Activated T-cell treated with anti-CD3 and anti-CD28 coated beads for 48 hours (primary cell): Measurements from ENCODE around the gene GNAI3.

Experiments used
- DNase-seq: peaks from one replicate; pipeline ENCODE4 v3.0.0-alpha.2; 2020; ENCODE audit warnings: low read depth

GNAI3 gene

DNA sequence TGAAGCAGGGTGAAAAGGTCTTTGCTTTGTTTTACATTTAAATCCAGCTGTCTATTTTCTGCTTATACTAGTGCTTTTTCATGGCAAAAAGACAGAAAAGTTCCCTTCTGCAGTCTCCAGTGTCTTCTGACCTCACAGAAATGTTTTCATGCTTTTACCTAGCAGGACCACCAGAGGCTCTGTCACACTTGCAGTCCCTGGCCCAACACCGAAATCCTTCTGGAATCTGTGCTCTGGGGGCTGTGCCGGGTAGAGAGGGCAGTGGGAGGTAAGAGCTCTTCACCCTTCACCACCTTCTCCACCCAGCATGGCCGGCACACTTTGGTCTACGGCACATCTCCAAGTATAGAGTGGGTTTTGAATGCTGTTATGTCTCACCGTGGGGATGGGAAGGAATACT is 50.2 kb downstream of the GNAI3 start:
- DNase-seq, result no peak

DNA sequence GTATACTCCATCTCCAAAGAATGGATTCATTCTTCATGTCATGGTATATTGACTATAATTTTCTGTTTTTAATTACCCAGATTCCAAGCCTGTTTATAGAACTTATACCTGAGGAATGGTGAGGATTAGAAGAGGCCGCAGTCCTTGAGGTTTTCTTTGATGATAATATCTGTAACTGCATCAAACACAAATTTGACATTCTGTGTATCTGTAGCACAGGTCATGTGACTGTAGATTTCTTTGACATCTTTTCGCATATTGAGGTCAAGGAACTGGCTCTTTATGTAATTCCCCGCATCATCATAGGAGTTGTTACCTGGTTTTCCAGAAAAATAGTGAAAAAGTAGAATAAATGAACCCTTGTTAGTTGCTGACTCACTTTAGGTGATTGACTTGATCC is 54.8 kb downstream of the GNAI3 start:
- DNase-seq, result no peak

DNA sequence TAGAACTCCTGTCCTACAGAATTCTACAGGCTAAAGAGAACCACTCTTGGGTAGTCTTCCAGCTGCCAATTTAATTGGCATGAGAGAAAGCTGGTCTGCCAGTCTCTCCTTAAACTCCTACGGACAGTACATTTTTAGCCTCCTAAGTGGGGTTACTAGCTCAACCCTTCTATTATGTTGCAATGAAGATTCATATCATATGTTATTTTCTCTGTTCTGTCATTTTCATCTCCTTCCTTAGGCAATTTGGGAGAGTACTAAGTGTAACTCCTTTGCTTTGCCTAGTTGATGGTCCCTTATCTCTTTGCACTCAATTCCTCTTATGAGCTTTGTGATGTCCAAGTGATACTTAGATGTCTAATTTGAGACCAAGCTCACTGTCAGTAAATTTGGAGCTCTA is 57.0 kb downstream of the GNAI3 start:
- no peak for DNase-seq

DNA sequence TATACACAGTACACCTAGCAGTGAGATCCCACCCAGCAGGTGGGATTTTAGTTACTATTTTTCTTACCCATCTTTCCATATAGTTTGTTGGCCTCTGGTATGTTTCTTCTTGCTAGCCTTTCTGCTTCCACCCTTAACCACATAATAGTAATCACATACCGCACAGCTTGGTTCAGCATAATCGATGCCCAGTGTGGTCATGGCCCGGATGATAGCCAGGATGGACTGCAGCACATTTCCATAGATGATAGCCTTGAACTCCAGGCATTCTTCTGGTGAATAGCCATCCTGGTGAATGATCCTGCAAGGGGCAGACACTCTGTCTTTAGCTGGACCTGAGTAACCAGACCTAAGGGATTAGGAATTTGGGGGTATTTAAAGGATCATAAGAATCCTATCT is 61.5 kb downstream of the GNAI3 start:
- no peak for DNase-seq

DNA sequence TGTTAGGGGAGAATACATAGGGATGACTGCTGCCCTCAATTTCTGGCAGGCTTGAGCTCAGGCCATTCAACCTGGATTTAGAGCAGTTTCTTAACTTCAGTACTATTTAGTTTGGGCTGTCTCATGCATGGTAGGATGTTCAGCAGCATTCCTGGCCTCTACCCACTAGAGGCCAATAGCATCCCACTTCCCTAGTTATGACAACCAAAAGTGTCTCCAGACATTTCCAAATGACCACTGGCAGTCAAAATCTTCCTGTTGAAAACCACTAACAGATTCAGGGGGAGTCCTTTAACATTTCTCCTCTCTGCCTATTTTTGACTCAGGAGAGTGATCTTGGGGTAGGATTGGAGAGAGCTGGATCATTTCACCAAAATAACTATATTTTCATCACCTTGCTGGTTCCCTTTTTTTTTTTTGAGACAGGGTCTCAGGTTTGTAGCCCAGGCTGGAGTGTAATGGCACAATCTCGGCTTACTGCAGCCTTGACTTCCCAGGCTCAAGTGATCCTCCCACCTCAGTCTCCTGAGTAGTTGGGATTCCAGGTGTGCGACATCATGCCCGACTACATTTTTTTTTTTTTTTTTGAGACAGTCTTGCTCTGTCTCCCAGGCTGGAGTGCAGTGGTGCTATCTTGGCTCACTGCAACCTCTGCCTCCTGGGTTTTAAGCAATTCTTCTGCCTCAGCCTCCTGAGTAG is 62.3 kb downstream of the GNAI3 start:
- no peak for DNase-seq

DNA sequence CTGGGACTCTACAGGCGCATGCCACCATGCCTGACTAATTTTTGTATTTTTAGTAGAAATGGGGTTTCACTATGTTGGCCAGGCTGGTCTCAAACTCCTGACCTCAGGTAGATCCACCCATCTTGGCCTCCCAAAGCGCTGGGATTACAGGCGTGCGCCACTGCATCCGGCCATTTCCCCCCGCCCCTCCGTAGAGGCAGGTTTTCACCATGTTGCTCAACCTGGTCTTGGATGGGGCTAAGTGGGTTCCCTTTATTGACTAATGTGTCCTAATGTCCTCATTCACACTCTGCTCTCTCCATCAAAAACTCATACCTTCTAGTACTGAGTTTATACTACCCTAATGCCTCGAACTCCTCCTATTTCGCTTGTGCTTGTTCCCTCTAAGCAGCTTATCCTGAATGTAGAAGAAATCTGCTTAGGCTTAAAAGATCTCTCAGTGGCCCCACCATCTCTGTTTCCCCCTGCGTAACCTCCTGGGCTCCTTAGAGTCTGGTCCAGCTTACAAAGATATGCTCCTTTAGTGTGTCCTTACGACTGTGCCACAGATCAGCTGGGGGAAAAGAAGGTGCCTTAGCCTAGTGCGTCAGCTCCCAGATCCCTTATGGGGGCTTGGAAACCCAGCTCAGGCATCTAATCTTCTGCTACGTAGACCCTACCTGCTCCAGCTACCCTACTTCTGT is 63.0 kb downstream of the GNAI3 start:
- DNase-seq, result no peak

DNA sequence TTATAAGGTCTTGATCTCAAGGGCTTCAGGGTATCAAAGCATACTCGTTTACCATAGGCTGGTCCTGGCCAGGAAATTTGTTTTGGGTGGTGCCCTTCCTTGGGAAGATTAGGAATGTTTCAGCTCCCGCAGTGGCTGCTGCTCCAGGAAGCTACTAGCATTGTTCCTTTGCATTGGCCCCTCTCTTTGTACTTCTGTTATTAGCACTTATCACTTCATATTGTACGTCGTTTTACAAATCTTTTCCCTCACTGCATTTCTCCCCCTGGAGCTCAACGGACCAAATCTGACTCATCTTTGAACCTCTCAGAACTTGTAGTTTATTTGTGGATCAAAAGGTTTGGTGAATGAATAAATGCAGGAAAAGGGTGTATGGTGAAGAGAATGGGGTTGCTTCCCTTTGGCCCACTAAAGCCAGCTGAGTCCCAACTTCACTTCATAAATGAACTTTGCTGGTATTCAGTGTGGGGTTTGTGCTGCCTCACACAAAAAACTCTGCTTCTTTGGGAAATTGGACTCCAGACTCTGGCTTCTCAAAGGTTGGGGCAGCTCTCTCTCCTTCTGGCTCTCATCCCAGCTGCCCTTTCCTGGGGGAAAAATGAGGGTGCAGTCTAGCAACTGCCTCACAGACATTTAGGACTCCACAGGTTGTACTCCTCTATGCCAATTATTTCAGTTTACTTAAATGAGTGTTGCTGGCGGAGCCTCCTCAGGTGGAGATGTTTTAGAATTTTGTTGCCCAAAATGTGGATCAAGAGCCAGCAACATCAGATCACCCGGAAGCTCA is 65.1 kb downstream of the GNAI3 start:
- DNase-seq, result no peak

DNA sequence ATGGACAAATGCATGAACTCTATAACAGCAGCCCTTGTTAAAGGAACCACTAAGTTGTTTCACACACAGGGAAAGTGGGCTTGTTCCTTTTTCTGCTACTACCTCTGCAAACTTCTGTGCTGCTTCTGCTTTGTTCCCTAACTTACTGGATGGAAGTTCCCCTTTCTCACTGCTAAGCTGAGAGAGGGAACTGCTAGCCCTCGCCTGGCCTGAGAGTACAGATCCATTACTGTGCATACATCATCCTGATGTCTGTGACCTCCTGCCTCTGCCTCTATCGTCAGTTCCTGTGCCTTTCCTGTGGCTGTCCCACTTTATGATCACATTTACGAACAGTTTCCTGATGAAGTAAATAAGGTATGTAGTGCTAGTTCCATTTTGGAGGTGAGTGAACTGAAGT is 67.5 kb downstream of the GNAI3 start:
- DNase-seq, result no peak

DNA sequence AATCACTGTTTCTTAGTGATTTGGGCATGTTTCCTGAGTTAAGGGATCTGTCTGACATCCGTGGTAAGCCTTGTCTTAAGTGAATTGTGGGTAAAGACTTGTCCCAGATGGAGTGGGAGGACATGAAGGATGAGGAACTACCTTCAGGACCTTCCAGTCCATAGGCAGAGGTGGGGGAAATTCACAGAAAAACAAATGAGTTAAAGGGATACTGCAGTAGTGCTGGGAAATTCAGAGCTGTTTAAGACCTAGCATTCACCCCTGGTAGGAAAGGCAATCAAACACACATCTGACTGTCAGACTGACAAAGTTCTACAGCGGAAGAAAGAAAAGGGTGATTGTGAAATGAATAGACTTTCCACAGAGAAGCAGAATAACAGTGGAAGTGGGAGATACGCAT is 68.0 kb downstream of the GNAI3 start:
- DNase-seq, result no peak

DNA sequence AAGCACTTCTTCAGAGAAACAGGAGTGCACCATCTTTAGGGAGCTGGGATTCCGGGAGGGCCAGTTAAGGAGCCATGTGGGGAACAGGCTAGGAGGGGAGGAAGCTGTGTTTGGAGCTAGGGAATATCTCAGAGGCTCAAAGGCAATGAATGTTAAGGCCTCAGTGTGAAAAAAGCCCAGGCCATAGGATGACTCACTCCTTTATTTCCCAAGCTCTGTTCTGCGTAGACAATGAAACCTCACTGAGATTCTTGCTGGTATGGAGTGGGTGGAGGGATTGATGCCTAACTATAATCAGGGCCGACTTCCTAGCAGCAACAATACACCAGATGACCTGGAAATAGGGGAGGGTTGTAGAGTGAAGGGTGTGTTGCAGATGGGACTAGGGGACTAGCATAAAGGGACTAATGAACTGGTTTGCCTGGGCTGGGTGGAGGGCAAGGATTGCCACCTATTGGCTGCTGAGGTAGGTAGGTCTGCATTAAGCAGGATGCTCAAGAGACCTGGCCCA is 68.9 kb downstream of the GNAI3 start:
- DNase-seq, result no peak

DNA sequence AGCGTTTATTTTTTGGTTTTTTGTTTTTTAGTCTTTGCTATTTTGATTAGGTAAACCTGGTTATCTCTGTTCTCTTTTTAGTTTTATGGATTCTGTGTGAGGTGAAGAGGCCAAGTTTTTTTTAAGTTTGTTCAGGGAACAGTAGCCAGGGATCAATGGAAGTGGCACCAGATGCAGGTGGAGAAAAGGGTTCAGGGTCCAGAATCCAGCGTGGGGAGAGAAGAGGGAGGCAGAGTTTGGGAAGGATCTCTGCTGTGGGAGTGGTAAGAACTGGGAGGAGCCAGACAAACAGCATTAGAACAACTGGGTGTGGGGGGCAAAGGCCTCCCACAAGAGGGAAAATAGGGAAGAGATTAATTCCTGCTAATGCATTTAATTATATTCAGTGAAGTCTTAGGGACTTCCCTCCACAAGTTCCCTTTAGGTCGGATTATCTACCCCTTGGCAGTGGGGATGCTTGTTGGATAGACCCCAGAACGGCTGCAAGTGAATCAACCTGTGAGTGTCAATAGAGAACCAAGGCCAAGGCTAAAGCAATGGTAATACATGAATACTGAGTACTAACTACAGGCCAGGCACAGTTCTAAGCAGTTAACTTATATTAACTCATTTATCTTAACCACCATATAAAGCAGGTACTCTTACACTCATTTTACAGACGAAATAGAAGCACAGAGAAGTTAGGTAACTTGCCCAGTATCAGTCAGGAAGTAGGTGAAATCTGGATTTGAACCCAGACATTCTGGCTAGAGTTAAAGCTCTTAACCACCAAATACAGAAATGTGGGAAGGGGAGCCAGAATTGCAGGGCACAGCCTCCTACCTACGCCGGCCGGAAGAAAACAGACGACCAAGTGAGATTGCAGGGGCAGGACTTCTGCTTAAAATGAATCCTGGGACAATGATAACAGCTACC is 70.5 kb downstream of the GNAI3 start:
- DNase-seq, result no peak

DNA sequence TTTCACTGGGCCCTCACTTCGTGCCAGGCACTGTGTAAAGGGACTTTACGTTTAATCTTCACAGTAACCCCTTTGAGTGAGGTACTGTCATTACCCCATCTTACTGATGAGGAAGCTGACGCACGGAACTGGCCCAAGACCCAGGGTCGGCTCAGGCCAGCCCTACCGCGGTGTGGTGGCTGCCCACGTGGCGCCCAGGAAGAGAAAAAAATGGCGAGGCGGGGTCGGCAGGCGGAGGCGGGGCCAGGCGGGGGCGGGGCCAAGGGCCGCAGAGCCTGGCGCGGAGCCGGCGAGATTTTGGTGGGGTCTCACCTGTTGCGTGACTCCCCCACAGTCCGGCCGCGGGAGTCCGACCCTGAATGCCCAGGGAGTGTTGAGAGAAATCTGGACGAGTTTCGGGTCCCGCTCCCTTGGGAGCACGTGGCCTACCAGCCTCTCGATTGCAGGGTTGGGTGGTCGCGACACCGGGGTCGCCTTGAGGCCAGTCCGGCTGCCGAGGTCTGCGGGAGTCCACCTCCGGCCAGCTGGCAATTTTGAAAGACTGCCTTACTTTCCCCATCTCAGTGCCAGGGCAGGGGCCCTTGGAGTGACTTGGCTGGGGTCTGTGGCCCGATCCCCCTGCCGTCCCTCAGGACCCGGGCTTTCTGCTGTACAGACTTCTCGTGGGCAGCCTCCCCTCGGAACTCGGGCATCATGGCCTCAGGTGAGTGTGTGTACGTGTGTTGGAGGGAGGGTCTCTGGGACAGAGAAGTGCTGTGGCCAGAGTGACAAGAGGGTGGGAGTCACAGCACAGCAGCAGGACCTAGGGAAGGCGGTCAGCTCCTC is 71.4 kb downstream of the GNAI3 start, which contains the start of the genes AMPD2 and GNAT2:
Gene AMPD2 (plus strand): TSS at position 262 of the 825 bp plus-strand sequence. CDS start 1,339 bp downstream, outside the sequence.
Gene GNAT2 (minus strand): TSS at position 41 of the 825 bp plus-strand sequence. CDS start 6,746 bp downstream, outside the sequence.
- DNase-seq, result peak; percentile 75

DNA sequence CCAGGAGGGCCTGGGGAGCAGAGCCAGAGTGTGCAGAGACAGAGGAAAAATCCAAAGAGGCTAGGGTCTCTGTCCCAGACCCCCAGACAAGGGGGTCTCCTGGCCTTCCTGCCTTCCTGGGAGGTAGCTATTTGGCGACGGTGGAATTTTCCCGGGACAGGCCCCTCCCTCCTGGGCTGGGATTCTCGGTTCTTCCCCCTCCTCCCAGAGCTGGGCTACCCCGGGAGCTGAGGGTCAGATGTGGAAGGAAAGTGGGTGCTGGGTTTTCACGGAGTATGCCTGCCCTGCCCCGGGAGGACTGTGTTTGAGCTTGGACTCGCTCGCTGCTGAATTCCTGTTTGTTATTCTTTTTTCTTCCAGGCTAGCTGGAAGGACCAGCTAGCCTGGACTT is 72.0 kb downstream of the GNAI3 start:
- DNase-seq, result no peak

DNA sequence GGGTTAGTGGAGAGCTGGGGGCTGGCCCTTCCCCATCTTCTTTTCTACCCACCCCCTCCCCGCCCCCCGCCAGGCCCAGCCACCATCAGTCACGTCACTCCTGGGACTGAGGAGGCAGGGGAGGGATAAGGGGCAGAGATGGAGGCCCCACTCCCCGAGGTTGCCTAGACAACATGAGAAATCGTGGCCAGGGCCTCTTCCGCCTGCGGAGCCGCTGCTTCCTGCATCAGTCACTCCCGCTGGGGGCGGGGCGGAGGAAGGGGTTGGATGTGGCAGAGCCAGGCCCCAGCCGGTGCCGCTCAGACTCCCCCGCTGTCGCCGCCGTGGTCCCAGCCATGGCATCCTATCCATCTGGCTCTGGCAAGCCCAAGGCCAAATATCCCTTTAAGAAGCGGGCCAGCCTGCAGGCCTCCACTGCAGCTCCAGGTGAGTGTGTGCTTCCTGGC is 72.4 kb downstream of the GNAI3 start:
- DNase-seq, result peak; percentile 96

DNA sequence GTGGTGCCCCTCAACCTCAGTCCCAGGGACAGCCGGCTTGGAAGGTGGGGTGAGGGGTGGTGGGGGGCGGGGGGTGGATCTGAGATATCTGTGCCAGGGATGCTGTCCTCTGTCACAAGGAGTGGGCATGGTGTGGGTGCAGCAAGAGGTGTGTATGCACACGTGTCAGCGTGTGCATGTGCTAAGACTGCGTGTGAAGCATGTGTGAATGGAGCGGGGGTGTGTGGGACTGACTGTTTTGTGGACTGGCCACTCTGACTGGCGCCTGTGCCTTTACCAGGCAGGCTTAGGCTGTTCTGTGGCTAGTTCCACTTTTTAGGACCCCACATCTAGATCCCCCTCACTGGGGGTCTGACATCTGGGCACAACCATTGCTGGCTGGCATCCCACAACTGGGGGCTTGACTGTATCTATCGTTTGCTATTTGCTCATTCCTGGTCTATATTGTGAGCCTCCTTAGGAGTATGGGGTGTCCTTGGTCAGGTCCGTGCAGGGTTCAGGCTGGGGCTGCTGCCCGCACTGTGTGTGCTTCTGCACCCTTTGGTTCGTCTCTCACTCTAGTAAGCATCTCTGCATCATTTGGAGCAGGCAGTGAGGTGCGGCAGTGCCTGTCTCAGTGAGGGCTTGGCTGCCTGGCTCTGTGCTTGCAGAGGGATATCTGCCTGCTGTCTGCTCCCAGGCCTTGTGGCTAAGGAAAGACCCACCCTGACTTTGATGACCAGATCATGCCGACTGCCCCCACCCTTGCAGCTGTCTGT is 73.1 kb downstream of the GNAI3 start:
- DNase-seq, result no peak

DNA sequence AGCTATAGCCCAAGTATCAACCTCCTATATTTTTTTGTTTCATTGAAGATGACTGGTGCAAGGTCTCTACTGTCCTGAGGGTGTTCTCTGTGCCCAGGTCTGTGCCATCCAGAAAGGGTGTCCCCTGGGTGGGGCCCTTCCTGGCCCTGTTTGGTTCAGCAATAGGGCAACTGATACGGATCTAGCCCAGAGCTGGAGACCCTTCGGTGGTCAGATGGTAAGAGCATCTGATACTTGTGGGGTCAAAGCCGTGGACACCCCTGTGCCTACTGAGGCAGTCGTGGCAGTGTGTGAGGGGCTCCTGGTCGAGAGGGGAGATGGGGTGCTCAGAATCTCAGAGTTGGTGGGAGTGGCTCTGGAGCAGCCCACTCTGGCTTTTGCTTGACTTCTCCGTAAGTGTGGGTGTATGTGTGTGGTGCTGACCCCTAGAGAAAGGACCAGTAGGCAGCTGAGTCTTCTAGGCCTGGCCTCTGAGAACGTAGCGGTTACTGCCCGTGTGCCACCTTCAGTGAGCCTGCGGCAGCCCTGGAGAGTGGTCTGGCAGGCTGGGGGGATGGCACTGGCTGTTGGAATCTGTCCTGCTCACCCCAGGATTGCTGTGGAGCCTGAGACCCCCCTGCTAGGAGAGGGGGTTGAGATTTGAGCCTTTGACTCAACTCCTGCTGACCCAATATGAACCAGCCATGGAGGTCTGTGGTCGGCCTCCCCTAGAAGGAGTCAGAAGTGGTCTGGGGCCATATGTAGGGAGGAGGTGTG is 73.9 kb downstream of the GNAI3 start:
- no peak for DNase-seq

DNA sequence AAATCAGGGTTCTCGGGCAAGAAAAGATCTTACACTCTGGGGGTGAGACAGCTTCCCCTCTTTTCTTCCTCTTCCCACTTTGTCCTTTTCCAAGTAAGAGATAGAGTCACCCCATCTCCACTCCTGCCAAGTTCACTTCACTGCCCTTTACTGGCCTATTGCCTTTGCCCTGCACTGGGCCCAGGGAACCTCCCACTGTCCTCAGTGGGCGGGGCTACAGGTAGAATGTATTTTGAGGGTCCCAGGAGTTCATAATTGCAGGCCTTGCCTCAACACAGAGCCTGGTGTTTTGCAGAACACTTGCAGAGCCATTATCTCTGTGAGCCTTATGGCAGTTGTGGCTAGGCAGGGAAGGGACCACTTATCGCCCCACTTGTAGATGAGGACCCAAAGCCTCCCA is 74.5 kb downstream of the GNAI3 start:
- DNase-seq, result no peak

DNA sequence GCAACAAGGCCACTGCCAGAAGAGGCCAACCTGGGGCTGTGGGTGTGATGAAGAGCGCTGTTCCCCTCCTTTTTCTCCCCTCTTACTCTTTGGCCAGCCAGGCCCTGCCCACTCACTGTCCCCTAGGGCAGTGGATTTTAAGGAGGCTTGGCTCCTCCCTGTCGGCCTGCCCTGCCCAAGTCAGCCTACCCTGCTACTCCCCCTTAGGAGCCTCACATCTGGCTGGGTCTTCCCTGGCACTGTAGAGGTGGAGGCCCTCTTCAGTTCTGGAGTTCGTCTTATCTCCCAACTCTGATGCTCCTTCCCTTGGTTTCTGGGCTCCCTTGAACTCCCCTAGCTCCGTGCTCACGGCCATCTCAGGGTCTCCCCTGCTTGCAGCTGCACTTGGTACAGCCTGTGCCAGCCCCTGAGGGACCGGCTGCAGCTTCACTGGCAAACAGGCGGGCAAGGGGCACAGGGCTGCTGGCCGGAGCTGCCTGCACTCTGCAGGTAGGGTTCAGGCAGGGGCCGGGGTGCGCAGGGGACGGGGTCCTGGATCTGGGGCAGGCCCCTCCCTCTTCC is 75.3 kb downstream of the GNAI3 start:
- DNase-seq, result no peak
